Measurements from ENCODE around the gene NRIP1.

DNA sequence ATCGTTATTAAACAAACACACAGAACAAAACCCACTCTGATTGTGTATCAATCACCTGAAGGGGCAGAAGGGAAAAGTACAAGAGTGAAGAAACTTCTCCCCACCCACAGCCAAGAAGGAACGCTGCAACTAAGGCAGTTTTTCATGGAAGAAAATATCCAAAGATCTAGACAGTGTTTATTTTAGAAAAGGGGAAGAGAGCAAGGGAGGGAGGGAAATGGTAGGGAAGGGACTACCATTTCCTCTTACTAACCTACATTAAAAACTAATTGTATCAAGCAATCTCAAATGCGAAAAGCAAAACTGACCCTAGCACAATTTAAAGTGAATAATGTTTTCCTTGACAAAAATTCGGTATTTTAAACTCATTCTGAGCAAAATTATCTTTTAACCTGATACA lies 3.5 kb downstream of the NRIP1 start:
- TF ChIP-seq, protein P1, sequence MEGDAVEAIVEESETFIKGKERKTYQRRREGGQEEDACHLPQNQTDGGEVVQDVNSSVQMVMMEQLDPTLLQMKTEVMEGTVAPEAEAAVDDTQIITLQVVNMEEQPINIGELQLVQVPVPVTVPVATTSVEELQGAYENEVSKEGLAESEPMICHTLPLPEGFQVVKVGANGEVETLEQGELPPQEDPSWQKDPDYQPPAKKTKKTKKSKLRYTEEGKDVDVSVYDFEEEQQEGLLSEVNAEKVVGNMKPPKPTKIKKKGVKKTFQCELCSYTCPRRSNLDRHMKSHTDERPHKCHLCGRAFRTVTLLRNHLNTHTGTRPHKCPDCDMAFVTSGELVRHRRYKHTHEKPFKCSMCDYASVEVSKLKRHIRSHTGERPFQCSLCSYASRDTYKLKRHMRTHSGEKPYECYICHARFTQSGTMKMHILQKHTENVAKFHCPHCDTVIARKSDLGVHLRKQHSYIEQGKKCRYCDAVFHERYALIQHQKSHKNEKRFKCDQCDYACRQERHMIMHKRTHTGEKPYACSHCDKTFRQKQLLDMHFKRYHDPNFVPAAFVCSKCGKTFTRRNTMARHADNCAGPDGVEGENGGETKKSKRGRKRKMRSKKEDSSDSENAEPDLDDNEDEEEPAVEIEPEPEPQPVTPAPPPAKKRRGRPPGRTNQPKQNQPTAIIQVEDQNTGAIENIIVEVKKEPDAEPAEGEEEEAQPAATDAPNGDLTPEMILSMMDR (IDR thresholded peaks at IDR 0.05; ENCODE audit: insufficient read depth, low read length, poor library complexity, severe bottlenecking) = no peak
- no peak for TF ChIP-seq EZH2phosphoT487 (conservative IDR thresholded peaks at IDR 0.05; ENCODE audit: low read length)

Measured in SU-DHL-6 (cell line).